K562 (cell line): Measurements from ENCODE around the gene CRPPA. TPM values are rescaled to one million over a fixed set of nuclear protein-coding genes. Genes with fewer than 3 reads are reported as not detected.
A peak's percentile ranks its signal among the peaks of the same experiment; 100 is the strongest.
"Not testable (repeated sequence)": the region's sequence is repeated elsewhere in the genome, so short reads cannot be mapped to it uniquely, and the experiment has no call there.

Experiments used
- ATAC-seq: fragments of 200-7000 bp; cut with Tn5 transposase; 3 replicates; pipeline ENCODE4 v1.9.1; 2020; ENCODE audit warnings: moderate library complexity
- BruUV-seq: library from RNA; stranded (reverse); fragments of 400-500 nt; replicated peaks from 2 replicates; lab custom pipeline; 2021; lab: Mats Ljungman, UMichigan
- CTCF ChIA-PET: fragments of 300-600 bp; formaldehyde crosslinking; extraction: SDS; loops from one replicate; lab custom pipeline; 2021; ENCODE audit warnings: low intra/inter-chr PET ratio; lab: Yijun Ruan, JAX
- POLR2A ChIA-PET: fragments of 300-600, 350-650 bp; sonication (Branson Sonifier 250); formaldehyde crosslinking; extraction: SDS; loops from one replicate; lab custom pipeline; 2021; ENCODE audit warnings: antibody characterized with exemption, inconsistent platforms; lab: Yijun Ruan, JAX
- DNase-seq, 4 experiments: peaks; one replicate each; pipeline versions ENCODE4 v3.0.0 to v3.0.0-alpha.2; 2011 to 2018; ENCODE audit warnings: low spot score in 3 of 4, mixed read lengths in 3 of 4; ENCODE audit errors: extremely low read depth in 1 of 4
- FAIRE-seq: peaks from 2 replicates; lab custom pipeline; 2011; peaks lifted over from hg19 to GRCh38; lab: Jason Lieb, UNC
- H2AFZ ChIP-seq: 2 replicates; pipeline ENCODE4 v1.6.0; 2011; ENCODE audit warnings: low read depth, low read length, control low read depth, inconsistent platforms
- H3K27ac ChIP-seq: fragments of 200-600 bp; 3 replicates; pipeline ENCODE4 v1.8.0; 2011; ENCODE audit warnings: low read depth, mild to moderate bottlenecking, control low read depth, inconsistent platforms, low read length, moderate library complexity, mixed read lengths; ENCODE audit errors: extremely low read depth
- H3K27me3 ChIP-seq, 2 experiments: fragments of 300-600 bp in 1 of 2; 2 replicates in 1 of 2; 3 replicates in 1 of 2; pipeline versions ENCODE4 v1.6.0 to v1.8.0; 2011; ENCODE audit warnings: inconsistent platforms in 2 of 2, low read length in 2 of 2, mild to moderate bottlenecking in 1 of 2, mixed read lengths in 1 of 2, moderate library complexity in 1 of 2; ENCODE audit not compliant: control insufficient read depth in 2 of 2, insufficient read depth in 2 of 2
- H3K36me3 ChIP-seq: fragments of 300-600 bp; 3 replicates; pipeline ENCODE4 v1.8.0; 2011; ENCODE audit warnings: mild to moderate bottlenecking, low read length, inconsistent platforms; ENCODE audit not compliant: control insufficient read depth, insufficient read depth
- H3K4me1 ChIP-seq, 2 experiments: fragments of 200-600 bp in 1 of 2; replicated peaks in 1 of 2; 2 replicates in 1 of 2; 3 replicates in 1 of 2; pipeline versions ENCODE4 v1.5.1 to v1.8.0; 2011; ENCODE audit warnings: inconsistent platforms in 2 of 2, low read length in 2 of 2, mild to moderate bottlenecking in 1 of 2, mixed read lengths in 1 of 2, moderate library complexity in 1 of 2; ENCODE audit not compliant: control insufficient read depth in 2 of 2, insufficient read depth in 2 of 2
- H3K4me2 ChIP-seq: 2 replicates; pipeline ENCODE4 v1.6.1; 2011; ENCODE audit warnings: low read length, control low read depth, inconsistent platforms, mixed read lengths; ENCODE audit not compliant: insufficient read depth
- H3K4me3 ChIP-seq: fragments of 200-600 bp; sonication (generic), shearing (Covaris generic); 2 replicates; pipeline ENCODE4 v1.5.1; 2016; ENCODE audit warnings: control low read depth, inconsistent platforms
- H3K79me2 ChIP-seq: fragments of 200-600 bp; 3 replicates; pipeline ENCODE4 v1.8.0; 2011; ENCODE audit warnings: low read length, inconsistent platforms; ENCODE audit not compliant: control insufficient read depth, insufficient read depth
- H3K9ac ChIP-seq, 2 experiments: 2 replicates each; pipeline versions ENCODE4 v1.6.0 to v1.6.1; 2011; ENCODE audit warnings: low read depth in 2 of 2, low read length in 2 of 2, control low read depth in 1 of 2, inconsistent platforms in 1 of 2, mild to moderate bottlenecking in 1 of 2, mixed read lengths in 1 of 2; ENCODE audit not compliant: insufficient read depth in 1 of 2
- H3K9me1 ChIP-seq: one replicate; pipeline ENCODE4 v1.6.0; 2011; ENCODE audit warnings: inconsistent platforms, mild to moderate bottlenecking, low read length, moderate library complexity; ENCODE audit not compliant: control insufficient read depth, insufficient read depth
- H3K9me3 ChIP-seq: replicated peaks from 2 replicates; pipeline ENCODE4 v1.5.1; 2011; ENCODE audit warnings: low read depth, low read length, inconsistent platforms; ENCODE audit not compliant: control insufficient read depth, insufficient read depth
- H4K20me1 ChIP-seq: replicated peaks from 2 replicates; pipeline ENCODE4 v1.6.1; 2011; ENCODE audit warnings: low read length, inconsistent platforms, mixed read lengths; ENCODE audit not compliant: control insufficient read depth, insufficient read depth
- BCOR ChIP-seq: fragments of 450-650 bp; IDR thresholded peaks from 2 replicates; pipeline ENCODE4 v1.6.1; 2016
- KDM1A ChIP-seq, 2 experiments: fragments of 450-650 bp; IDR thresholded peaks; 2 replicates each; pipeline ENCODE4 v1.6.1; 2016; ENCODE audit warnings: mild to moderate bottlenecking in 2 of 2
- KDM2B ChIP-seq: fragments of 250-450 bp; sonication (Bioruptor Pico); IDR thresholded peaks from 2 replicates; pipeline ENCODE4 v1.8.0; 2021; ENCODE audit warnings: mild to moderate bottlenecking, moderate library complexity
- NRF1 ChIP-seq, 2 experiments: fragments of 450-650 bp; IDR thresholded peaks in 1 of 2; conservative IDR thresholded peaks in 1 of 2; 2 replicates each; pipeline ENCODE4 v1.6.1; 2014; ENCODE audit warnings: mild to moderate bottlenecking in 2 of 2
- RBM25 ChIP-seq: fragments of 200-400 bp; formaldehyde crosslinking; IDR thresholded peaks from 2 replicates; pipeline ENCODE4 v1.6.1; 2018; ENCODE audit warnings: low read length, low read depth, moderate library complexity; ENCODE audit not compliant: severe bottlenecking
- ZC3H8 ChIP-seq: fragments of 450-650 bp; IDR thresholded peaks from 2 replicates; pipeline ENCODE4 v1.6.1; 2017
- ZNF146 ChIP-seq: IDR thresholded peaks from one replicate; pipeline ENCODE4 v1.6.1; 2018; ENCODE audit warnings: missing compliant biosample characterization; ENCODE audit not compliant: unreplicated experiment
- ZNF507 ChIP-seq: conservative IDR thresholded peaks from 2 replicates; pipeline ENCODE4 v1.6.1; 2017; ENCODE audit warnings: missing genetic modification characterization, missing compliant biosample characterization
- WGBS: fragments of 100-300 bp; shearing (Covaris generic); methylation state at CpG from one replicate; pipeline ENCODE4 v1.1.6; 2016; ENCODE audit warnings: low coverage, mixed read lengths; ENCODE audit not compliant: insufficient coverage; ENCODE audit errors: missing lambda C conversion rate; 5-methylcytosine and 5-hydroxymethylcytosine counted together
- in situ Hi-C: fragments of 300-500 bp; cut with MboI; formaldehyde crosslinking; loops from 4 replicates; pipeline ENCODE4 v1.15.0; 2018; ENCODE audit warnings: inconsistent platforms, mixed read lengths
- intact Hi-C: fragments of 100-400 bp; cut with micrococcal nuclease; formaldehyde crosslinking; loops from 2 replicates; pipeline ENCODE4 v1.14.2; 2022
- polyA plus RNA-seq, 8 experiments: library from polyadenylated mRNA; depleted of rRNA in 4 of 8; stranded (reverse) in 5 of 8; unstranded in 3 of 8; fragments of >200 nt; fragmentation: Nextera tagmentation in 2 of 8; fragmentation: Illumina TruSeq in 1 of 8; extraction: Ambion mirVana in 2 of 8; extraction: Trizol in 1 of 8; gene quantifications; 2 replicates each; pipeline versions ENCODE4 v1.2.1 to v1.2.3, GENCODE V29; 2011 to 2014; ENCODE audit warnings: inconsistent platforms in 1 of 8, missing spikeins in 1 of 8
- total RNA-seq, 7 experiments: library from RNA; depleted of rRNA in 6 of 7; stranded (reverse); fragments of >200 nt in 6 of 7; fragmentation: Illumina TruSeq in 2 of 7; extraction: Trizol in 2 of 7; gene quantifications; 2 replicates each; pipeline versions ENCODE4 v1.2.1 to v1.2.3, GENCODE V29; 2011 to 2021; ENCODE audit warnings: low replicate concordance in 1 of 7

CRPPA gene
- total and polyA plus RNA-seq, 9 of the 15 experiments (the other 6 are each of a cell fraction or from before 2014, with no cell fraction given) = 3.9 to 14.4 (median 7.8) TPM

GRCh38 chr7:16456303-16456702 is 35.0 kb upstream of the CRPPA start:
- H3K4me3 ChIP-seq, H3K36me3 ChIP-seq, H3K9ac ChIP-seq, H4K20me1 ChIP-seq, FAIRE-seq, BruUV-seq, H3K9me3 ChIP-seq, H3K9me1 ChIP-seq, H3K27me3 ChIP-seq, in situ Hi-C loops, intact Hi-C loops, H3K4me2 ChIP-seq, ATAC-seq, H3K79me2 ChIP-seq, H3K27ac ChIP-seq, H3K4me1 ChIP-seq, H2AFZ ChIP-seq, CTCF ChIA-PET, DNase-seq: not testable (repeated sequence)
- TF ChIP-seq KDM1A (IDR thresholded peaks at IDR 0.05) = peak in 1 of 2 experiments; percentile 45; a peak in 1 of 4 replicates
- TF ChIP-seq ZNF146 (CRISPR knock-in tag) = peak; percentile 92
- TF ChIP-seq BCOR = peak; percentile 76
- peak; percentile 63 for TF ChIP-seq RBM25
- POLR2A ChIA-PET = interaction anchor here (0.5 to 1.5 kb wide), 2 partner anchors 9 kb away, joined by 3 to 6 read pairs; partner anchors contain the start of gene SOSTDC1
- 60% methylated on average over 1 of the region's 1 CpG for WGBS

- Histone ChIP-seq H3K9me3 (no peaks in the 10 kb centered on the region), H3K4me2 (no peak overlapping the region), H3K36me3 (no peaks in the 10 kb centered on the region), H3K27ac (no peak overlapping the region), H3K4me1 (peaks cover 0 to 9% of the 10 kb centered on the region in 2 experiments; a peak in 3 of 5 replicates), H3K9me1 (no peaks in the 10 kb centered on the region), H3K4me3 (no peak overlapping the region), H2AFZ (peak overlapping the region; percentile 7; the same call in 1 of the 2 replicates), H3K79me2 (no peaks in the 10 kb centered on the region), H3K9ac (no peak overlapping the region), H3K27me3 (no peaks in the 10 kb centered on the region), H4K20me1 (no peaks in the 10 kb centered on the region)
- in situ Hi-C loops (no loop called here), intact Hi-C loops (no loop called here)
- no TSS peak for BruUV-seq
- 52% methylated on average over 1 of the region's 1 CpG for WGBS
- ChIA-PET POLR2A (interaction anchor here (0.5 to 1.5 kb wide), 3 partner anchors 8 to 10 kb away, joined by 3 to 6 read pairs (median 3); partner anchors contain the start of gene SOSTDC1), CTCF (no interaction called here)
- FAIRE-seq (no peak), ATAC-seq (no peak), DNase-seq (no peak)
- TF ChIP-seq ZC3H8 (no peak), NRF1 (conservative IDR thresholded peaks at IDR 0.05 in 1 of 2, IDR thresholded peaks at IDR 0.05 in 1 of 2) (no peak), KDM2B (CRISPR knock-in tag) (no peak), ZNF507 (tag) (no peak)
These were observed 34.3 kb upstream of the CRPPA start for GRCh38 chr7:16455591-16455990.
